TTC549 (cell line): ENCODE data around the gene GPR84.

Experiments
- FAIRE-seq: peaks from 2 replicates; lab custom pipeline; 2012; peaks lifted over from hg19 to GRCh38; lab: Jason Lieb, UNC

The GPR84 gene

DNA sequence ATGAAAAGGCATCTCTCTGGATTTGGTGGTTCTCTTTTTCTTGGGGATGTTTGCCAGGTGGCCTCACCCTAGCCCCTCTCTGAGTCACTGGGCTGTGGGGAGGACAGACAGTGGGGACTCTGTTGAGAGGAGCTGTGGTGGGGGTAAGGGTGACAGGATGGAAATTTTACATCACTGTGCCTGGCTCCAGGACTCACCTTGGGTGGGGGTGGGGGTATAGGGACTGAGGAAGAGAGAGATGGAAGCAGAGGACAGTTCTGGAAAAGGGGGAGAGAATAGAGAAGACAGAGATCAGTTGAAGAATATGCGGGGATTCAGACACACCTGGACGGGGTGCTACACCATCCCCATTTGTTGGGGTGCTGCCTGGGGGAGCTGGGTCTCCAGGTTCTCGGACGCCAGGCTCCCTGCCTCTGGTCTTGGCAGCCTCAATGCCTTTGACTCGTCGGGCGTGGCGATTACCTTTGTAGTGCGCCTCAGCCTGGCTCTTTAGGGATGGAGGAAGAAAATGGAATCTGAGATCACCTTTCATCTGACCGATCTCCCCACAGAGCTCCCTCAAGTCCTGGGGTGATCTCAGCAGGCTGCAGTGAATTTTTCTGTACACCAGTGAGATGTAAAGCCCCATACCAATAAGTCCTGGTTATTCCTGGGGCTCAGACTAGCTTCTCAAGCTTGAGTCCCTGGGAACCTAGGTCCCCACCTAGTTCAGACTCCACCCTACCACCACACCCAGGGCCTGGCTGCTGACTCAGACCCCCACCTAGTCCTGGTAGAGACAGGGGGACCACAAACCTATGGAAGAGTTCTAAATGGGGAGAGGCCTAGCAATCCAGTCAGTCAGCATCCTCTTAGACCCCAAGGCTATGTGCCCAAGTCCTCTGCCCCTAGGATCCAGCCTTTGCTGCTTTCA, 9.6 kb upstream of the GPR84 start:
- FAIRE-seq = no peak

DNA sequence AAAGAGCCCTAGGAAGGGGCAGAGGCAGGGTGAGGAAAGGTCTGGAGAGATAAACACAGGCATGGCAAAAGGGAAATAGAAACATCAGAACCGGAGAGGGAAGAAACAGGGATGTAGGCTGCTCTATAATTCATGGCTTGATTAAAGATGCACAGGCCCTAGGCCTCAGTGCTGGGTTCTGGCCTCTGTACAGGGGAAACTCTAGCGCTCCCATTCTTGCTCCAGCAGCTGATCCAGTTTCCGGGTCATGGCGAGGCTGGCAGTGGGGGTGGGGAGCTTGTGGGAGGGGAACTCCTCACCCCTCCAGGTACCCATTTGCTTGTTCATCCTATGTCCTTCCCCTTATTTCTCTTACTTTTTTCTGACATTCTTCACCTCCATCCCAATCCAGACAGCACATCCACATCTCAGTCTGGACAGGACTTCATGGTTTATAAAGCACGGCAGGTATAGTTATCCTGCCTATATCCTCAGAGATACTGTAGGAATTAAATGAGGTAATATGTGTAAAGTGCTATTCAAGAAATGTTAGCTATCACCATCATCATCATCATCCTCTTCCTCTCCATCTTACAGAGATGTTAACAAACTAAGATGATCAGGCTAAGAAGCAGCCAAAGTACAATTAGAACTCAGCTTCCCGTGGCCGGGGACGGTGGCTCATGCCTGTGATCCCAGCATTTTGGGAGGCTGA, 8.0 kb upstream of the GPR84 start:
- FAIRE-seq = no peak

GRCh38 chr12:54371328-54372112, 7.2 kb upstream of the GPR84 start:
- FAIRE-seq = no peak

GRCh38 chr12:54370171-54370730, 6.0 kb upstream of the GPR84 start:
- no peak for FAIRE-seq

DNA sequence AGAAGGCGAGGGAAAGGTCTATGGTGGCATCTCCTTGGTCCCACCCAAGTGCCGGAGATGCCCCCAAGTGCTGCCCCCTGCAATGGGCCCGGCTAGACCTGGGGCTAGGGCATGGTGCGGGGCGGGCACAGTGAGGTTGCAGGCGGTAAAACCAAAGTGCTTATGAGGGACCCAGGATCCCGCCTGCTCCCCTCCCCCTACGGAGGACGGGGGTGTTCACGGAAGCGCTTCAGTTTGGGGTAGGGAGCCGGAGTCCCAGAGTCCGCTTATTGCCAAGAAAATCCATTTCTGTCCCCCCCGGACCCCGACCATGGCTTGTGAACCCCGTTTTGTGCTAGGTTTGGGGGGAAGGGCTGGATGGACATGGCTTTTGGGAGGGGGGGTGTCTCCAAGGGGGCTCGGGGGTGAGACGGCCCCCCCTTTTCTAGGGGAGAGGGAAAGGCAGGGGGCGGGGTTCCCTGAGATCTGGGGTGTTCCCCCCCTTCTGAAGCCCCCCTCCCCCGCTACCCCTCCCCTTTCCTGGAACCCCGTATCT, 5.4 kb upstream of the GPR84 start:
- no peak for FAIRE-seq

GRCh38 chr12:54368709-54369596, 4.7 kb upstream of the GPR84 start:
- FAIRE-seq = no peak

- FAIRE-seq = no peak
Observed at GRCh38 chr12:54368025-54368708, 3.9 kb upstream of the GPR84 start.

DNA sequence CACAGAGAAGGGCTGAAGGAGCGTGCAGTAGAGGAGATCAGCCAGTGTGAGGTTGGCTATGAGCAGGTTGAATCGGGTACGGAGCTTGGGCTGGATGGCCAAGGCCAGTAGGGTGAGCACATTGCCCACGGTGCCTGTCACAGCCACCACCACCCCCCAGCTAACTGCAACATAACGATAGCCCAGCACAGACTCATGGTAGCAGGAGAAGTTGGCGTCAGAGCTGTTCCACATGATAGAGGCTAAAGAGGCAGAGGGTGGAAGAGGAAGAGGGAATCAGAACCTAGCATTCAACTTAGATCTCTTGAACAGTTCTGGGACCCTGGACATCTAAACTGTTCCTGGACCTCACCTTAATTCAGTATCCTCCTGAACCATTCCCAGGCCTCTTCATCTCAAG, 668 bp downstream of the GPR84 start:
- FAIRE-seq = no peak

GRCh38 chr12:54363047-54363446, 1.2 kb downstream of the GPR84 start:
- no peak for FAIRE-seq

DNA sequence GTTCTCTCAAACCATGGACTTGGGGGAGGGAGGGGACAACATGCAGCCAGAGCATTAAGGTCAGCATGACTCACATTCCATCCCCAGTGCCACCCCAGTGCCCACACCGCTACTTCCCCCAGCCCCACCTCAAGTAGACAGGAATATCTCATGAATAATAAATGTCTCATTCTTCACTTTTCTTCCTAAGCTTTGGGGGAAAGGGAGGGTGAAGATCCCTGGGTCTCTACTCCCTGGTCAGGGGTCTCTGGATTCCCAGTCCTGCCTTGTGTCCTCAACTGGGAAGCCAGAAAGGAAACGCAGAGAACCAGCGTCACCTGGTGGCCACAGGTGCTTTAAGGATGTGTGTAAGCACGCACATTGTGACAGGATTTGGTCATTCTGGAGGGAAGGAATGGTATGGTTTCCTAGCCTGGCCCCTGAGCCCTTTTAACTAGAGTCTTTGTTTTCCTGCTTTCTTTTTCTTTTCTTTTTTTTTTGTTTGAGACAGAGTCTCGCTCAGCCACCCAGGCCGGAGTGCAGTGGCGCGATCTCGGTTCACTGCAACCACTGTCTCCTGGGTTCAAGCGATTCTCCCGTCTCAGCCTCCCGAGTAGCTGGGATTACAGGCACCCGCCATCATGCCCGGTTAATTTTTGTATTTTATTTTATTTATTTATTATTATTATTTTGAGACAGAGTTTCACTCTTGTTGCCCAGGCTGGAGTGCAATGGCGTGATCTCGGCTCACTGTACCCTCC, 3.4 kb downstream of the GPR84 start:
- FAIRE-seq = peak; percentile 17

DNA sequence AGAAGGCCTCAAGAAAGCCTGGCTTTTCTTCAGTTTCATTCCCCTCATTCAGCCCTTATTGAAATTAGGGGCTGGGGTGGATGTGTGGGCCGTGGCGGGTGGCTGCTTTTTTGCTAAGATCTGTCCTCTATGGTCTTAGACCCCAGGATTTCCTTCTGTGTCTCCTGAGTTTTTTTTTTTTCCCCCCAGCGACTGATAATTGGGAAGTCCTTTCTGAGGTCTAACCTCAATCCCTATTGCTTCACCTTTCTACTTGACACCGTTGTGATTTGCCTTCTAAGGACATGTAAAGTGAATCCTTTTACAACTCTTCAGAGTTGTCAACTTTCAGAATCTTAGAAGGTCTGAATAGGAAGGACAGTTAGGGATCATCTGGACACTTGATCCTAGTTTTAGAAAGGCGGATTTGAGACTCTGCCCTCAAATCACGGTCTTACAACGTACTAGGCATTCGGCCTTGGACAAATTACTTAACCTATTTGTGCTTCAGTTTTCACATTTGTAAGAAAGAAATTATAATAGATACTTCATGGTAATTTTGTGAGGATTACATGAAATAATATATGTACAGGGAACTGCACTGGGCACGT, 4.4 kb downstream of the GPR84 start:
- no peak for FAIRE-seq

DNA sequence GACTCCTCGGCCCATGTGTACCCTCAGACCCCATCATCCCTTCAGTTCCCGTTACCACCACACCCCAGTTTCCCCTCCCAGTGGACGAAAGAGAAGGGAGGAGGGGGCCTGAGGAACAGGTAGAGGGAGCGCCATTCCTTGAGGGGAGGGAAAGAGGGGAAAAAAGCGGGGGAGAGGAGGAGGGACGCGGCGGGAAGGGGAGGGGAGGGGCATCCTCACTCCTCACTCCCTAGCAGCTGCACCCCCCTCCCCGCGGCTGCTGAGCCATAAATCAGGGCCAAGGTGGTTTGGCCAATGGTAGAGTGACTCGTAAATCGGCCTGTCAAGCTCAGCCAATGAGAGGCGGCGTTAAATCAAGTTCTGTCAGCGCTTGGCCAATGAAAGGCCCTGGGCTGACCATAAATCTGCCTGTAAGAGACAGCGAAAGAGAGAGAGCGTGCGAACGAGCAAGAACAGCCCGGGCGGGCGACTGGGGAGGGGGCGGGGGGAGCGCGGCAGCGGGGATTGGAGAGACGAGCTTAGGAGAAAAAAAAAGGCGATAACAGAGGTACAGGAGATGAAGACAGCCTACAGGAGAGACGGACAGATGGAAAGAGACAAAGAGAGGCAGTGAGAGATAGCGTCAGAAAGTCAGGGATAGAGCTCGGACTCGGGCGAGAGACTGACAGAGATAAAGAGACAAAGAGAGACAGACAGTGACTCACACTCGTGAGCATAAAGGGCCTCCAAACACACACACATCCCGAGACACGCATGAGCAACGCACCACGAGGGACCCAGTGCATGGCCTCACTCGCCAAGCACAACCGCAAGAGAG, 5.1 kb downstream of the GPR84 start:
- peak; percentile 91 for FAIRE-seq

DNA sequence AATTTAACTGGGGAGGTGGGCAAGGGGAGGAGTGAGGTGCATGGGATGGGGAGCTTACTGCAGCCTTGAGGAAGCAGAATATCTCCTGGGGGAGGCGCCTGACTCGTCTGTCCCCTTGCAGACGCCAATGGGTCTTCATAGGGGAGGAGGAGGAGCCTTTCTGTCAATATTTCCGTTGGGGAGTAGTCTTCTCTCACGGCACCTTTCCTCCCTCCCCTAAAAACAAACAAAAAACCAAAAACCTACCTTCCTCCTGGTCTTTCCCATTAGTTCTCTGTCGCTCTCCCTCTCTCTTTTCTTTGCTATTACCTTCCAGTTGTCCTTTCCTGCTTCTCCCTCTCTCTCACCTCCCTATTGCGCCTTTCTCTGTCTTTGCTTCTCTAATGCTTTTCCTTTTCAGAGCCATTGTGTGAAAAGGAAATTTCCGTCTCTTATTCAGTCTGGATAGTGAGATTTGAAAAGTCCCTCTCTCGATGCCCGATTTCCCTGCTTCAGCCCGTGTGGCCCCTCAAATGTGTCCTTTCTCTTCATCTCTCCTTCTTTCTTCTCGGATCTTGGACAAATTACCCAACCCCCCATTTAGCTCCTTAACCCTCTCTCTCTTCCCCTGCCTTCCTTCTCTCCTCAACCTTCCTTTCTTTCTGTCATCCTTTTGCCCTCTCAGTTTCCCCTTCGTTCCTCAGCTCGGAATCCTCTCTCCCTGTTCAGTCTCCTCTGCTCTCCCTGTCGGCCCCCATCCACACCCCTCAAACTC, 5.9 kb downstream of the GPR84 start:
- no peak for FAIRE-seq

GRCh38 chr12:54357506-54358190, 6.6 kb downstream of the GPR84 start:
- no peak for FAIRE-seq

GRCh38 chr12:54356951-54357356, 7.3 kb downstream of the GPR84 start:
- peak; percentile 70 for FAIRE-seq

DNA sequence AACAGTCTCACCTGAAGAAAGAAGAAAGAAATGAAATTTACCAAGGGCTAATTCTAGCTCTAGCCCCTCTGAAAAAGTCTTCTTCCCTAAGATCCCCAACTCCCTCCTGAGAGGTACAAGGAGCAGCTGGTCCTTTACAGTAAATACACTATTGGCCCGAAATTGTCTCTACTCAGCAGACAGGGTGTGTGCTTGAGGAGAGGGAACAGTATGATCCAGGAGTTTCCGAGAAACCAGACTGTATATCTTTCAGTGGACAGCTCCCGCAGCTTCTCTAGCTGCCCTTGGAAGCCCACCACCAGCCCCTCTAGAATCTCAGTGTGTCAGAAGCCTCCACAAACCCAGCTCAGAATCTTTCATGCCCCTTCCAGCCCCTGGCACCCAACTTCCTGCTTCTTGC, 8.1 kb downstream of the GPR84 start:
- no peak for FAIRE-seq
